RPMI8226 (cell line): ENCODE data around the gene RPA4.
"Not testable (repeated sequence)": the region's sequence is repeated elsewhere in the genome, so short reads cannot be mapped to it uniquely, and the experiment has no call there.

Source experiments
- DNase-seq: peaks from one replicate; pipeline ENCODE4 v3.0.0-alpha.2; 2015

RPA4 gene, protein sequence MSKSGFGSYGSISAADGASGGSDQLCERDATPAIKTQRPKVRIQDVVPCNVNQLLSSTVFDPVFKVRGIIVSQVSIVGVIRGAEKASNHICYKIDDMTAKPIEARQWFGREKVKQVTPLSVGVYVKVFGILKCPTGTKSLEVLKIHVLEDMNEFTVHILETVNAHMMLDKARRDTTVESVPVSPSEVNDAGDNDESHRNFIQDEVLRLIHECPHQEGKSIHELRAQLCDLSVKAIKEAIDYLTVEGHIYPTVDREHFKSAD

DNA sequence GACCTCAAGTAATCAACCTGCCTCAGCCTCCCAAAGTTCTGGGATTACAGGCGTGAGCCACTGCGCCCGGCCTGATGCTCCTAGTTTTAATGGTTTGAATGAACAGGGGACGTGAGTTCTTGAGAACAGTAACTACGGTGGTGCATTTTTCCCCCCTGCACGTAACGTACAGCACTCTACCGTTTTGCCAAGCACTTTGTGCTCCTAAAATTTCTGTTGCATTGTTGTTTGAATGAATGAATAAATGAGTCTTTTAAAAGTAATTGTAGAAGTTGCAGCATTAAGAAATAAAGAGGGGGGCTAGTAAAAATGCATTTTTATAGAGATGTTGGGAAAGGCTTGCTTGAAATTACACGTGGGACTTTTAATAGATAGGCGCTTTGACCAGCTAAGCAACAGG, at the start of gene RPA4:
TSS of gene RPA4 (plus strand) at position 301 of the 400 bp plus-strand sequence. CDS start 403 bp downstream, outside the sequence.
- DNase-seq, result no peak

GRCh38 chrX:96834137-96834536, 49.6 kb upstream of the RPA4 start:
- DNase-seq, result no peak

DNA sequence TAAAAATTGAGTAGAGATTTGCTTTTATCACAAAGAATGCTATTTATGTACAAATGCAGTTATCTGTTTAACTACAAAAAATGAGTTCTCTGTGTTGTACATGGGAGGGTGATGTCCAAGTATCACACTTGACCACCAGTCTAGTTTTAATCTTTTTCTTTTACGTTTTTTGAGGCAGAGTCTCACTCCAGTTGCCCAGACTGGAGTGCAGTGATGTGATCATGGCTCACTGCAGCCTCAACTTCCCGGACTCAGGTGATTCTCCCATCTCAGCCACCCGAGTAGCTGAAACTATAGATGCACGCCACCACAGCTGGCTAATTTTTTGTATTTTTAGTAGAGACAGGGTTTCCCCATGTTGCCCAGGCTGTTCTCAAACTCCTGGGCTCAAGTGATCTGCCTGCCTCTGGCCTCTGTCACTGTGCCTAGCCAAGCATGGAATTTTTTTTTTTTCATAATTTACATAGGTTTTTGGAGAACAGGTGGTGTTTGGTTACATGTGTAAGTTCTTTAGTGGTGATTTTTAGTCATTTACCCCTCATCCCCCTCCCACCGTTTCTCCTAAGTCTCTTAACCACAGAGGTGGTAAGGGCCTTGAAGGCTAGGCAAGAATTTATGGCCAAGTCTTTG, 47.9 kb upstream of the RPA4 start:
- DNase-seq, result no peak

DNA sequence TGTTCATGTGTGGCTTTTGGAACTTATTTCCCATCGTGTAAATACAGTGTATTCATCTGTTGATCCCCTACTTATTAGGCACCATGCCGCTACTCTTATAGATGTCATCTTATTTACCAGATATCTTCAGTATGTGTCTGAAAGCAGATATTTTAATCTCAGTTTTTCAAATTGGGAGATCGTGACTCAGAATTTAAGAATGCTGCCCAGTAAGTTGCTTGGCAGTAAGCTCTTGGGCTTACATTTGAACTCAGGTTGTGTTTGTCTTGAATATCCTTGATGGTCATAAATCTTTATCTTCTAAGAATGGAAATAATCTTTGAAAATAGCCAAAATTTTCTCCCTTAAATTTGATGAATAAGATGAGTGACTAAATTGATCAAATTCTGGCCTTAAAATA, 45.9 kb upstream of the RPA4 start:
- DNase-seq, result no peak

- DNase-seq, result no peak
Measured at GRCh38 chrX:96838537-96838936, 45.2 kb upstream of the RPA4 start.

DNA sequence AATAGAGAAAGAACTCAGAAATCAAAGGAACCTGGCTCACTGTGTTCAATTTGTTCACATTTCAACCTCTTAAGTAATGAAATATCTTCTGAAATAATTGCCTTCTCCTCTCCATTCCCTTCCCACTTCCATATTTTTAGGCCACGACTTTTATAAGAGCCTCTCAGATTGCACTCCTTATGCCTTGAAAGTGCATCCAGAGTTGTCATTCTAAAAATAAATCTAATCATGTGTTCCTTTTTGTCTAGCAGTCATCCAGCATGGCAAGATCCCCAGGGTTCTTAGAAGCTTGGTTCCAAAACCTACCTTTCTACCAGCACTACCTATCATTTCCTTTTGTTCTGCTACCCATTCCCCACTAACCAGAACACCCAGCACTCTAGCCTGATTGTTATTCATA, 42.4 kb upstream of the RPA4 start:
- DNase-seq, result no peak

DNA sequence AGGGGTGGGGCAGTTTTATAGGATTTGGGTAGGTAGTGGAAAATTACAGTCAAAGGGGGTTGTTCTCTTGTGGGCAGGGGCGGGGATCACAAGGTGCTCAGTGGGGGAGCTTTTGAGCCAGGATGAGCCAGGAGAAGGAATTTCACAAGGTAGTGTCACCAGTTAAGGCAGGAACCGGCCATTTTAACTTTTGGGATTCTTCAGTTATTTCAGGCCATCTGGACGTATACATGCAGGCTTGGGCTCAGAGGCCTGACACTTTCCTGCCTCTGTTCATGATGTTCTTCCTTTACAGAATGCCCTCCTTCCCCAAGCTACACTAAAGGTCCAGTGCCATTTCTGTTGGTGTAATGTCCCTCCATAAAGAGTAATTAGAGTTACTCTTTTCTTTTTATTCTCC, 41.8 kb upstream of the RPA4 start:
- not testable (repeated sequence) for DNase-seq

DNA sequence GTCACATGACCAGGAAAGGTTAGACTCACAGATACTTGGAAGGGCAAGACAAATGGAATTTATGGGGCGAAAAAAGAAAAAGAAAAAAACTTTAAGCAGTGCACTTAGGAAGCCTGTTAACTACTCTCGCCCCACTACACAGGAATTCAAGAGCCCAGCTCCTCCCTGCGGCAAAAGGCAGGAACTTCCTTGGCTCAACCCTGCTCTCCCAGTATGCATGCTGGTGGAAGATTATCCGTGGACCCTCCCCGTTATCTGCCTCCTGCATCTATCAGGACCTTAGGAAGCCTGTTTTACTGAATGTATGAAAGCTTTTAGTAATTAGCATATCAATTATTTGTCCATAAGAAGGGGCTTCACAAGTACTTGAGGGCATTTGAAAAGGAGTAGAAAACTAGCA, 40.1 kb upstream of the RPA4 start:
- no peak for DNase-seq

GRCh38 chrX:96846841-96847240, 36.9 kb upstream of the RPA4 start:
- DNase-seq, result no peak

GRCh38 chrX:96859422-96859821, 24.3 kb upstream of the RPA4 start:
- DNase-seq, result not testable (repeated sequence)

DNA sequence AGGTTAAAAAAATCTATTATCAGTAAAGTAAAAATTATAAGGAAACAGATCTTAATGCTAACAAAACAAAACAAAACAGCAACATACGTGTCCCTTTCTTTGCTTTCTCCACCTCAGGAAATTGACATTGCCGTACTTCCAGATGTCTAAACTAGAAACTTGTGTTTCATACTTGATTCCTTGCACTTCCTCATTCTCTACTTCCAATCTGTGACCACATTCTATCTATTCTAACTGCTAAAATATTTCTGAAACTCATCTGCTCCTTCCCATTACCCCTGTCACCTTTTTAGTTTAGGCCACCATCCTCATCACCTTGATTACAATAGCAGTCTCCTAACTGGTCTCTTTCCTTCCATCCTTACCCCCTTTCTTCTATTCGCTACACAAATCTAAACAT, 22.5 kb upstream of the RPA4 start:
- peak; percentile 14 for DNase-seq

GRCh38 chrX:96861661-96862060, 22.0 kb upstream of the RPA4 start:
- no peak for DNase-seq

DNA sequence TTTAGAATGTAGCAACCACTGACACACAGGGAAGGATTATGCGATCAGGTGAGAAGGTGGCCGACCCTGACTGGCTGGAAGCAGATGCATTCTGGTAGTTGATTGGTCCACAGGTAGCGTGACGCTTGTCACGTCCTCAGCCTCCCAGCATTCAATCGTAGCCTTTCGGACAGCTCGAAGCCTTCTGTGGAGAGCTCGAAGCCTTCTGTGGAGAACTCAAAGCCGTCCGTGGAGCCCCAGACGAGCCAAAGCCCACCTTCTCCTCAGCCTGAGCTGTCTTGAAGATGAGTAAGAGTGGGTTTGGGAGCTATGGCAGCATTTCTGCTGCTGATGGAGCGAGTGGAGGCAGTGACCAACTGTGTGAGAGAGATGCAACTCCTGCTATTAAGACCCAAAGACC, 319 bp downstream of the RPA4 start:
- DNase-seq, result no peak

DNA sequence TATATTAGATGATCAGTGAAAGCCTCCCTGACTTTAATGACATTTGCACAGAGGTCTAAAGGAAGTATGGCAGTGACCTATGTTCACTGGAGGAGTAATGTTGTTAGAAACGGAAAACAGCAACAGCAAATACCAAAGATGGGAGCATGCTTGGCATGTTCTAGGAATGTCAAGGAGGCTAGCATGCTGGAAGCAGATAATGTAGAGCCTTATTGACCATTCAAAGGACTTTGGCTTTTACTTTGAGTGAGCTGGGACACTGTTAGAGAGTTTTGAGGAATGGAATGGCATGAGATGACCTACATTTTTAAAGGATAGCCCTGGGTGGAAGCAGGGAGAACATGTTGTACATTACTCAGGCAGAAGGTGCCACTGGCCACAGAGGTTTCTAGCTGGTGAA, 6.0 kb downstream of the RPA4 start:
- no peak for DNase-seq

DNA sequence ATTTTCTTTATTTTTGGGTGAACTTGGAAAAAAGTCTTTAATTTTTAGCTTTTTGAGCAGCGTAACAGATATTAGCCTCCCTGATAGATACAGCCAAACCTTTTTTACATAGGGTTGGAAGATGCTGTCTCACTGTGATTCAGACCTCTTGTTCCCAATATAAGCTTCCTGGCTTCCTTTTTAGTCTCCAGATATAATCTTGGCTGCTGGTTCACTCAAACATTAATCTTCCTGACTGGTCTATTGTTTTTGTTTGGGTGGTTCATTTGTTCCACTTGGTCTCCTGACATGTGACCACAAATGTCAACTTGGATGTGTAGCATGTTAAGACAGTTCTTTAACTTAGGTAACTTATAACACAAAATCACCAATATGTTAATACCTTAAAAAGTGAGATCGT, 23.0 kb downstream of the RPA4 start:
- DNase-seq, result no peak

GRCh38 chrX:96907516-96908272, 24.0 kb downstream of the RPA4 start:
- no peak for DNase-seq

DNA sequence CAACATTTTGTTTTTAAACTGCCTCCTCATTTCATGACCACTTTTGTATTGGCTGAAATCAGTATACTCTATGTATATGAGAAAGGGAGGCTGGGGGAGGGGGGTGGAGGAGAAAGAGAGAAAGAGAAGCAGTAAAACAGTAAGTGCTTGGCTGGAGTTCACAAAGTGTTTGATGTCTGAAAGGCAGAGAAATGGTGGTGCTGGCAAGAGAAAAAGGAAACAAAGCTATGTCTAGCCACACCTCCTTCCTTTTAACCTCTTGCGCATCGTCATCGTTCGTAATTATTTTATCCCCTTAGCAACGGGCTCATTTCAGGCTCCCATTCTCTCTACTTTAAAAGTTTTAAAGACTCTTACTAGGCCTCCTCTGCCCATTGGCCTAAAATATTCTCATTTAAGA, 25.6 kb downstream of the RPA4 start:
- no peak for DNase-seq

DNA sequence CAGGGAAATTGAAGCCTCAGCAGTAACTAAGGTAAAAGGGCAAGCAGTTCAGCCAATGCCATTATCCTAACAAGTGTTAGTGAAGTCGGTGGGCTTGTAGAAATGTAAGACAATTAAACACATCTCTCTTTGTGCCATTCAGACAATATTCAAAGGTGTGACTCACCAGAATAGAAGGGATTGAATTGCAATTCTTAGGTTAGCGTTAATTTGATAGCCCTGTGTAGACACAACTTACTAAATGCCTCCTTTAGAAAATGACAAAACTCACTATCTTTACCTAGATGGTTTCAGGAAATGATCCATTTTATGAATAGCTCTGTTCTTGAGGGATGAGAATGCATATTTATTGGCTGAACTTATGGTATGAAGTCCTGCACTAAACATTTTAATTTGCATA, 35.2 kb downstream of the RPA4 start:
- no peak for DNase-seq

DNA sequence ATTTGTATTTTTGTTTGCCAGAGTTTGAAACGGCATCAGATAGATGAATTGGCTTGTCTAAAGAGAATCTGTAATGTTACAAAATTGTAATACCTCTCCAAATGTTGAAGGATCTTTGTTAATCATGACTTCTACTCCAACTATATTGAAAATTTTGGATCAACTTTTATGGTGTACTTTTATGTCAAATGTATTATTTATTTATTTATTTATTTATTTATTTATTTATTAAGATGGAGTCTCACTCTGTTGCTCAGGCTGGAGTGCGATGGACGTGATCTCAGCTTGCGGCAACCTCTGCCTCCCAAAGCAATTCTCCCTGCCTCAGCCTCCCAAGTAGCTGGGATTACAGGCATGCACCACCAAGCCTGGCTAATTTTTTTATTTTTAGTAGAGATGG, 36.0 kb downstream of the RPA4 start:
- DNase-seq, result no peak

DNA sequence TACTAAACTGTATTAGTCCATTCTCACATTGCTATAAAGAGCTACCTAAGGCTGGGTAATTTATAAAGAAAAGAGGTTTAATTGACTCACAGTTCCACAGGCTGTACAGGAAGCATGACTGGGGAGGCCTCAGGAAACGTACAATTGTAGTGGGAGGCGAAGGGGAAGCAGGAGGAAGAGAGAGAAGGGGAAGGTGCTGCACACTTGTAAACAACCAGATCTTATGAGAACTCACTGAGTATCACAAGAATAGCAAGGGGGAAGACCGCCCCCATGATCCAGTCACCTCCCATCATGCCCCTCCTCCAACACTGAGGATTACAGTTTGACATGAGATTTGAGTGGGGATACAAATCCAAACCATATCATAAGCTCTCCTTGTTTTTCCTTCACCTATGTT, 40.9 kb downstream of the RPA4 start:
- no peak for DNase-seq

- DNase-seq, result no peak
Measured at GRCh38 chrX:96929036-96929435, 45.3 kb downstream of the RPA4 start.
